GM19035 (cell line): ENCODE results near the gene TSKS.

Source experiments
- ATAC-seq: cut with Tn5 transposase; IDR thresholded peaks from one replicate; pipeline ENCODE4 v1.9.1; 2021; ENCODE audit not compliant: unreplicated experiment

The TSKS gene

GRCh38 chr19:49798574-49798973, 35.5 kb upstream of the TSKS start:
- ATAC-seq: no peak

DNA sequence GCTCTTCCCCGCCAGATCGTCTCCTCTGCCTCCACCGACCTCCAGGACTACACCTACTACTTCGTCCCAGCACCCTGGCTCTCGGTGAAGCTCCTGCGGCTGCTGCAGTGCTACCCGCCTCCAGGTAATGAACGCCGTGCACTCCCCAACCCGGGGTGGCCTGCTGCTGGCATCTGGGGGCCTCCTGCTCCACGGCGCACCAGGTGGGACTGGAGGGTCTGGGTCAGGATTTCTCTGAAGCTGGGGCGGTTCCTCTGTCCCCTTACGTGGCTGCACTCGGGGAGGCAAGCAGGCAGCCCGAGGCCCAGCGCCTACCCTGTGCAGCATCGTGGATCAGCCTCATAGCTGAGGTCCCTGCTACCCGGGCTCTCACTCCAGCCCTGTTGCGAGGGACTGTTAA, 32.5 kb upstream of the TSKS start:
- no peak for ATAC-seq

DNA sequence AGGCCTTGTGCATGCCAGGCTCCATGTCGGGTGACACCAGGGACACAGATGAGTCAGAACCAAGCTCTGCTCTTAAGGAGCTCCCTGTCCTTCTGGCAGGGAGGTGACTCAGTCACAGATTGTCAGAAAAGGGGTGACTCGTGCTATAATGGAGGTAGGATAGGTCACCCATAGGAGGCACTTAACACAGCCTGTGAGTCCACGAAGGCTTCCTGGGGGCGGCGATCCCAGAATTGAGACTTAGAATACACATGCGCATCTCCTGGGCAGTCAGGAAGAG, 30.4 kb upstream of the TSKS start:
- no peak for ATAC-seq

GRCh38 chr19:49792829-49793560, 29.9 kb upstream of the TSKS start:
- no peak for ATAC-seq

GRCh38 chr19:49791776-49792445, 28.8 kb upstream of the TSKS start:
- ATAC-seq: no peak

DNA sequence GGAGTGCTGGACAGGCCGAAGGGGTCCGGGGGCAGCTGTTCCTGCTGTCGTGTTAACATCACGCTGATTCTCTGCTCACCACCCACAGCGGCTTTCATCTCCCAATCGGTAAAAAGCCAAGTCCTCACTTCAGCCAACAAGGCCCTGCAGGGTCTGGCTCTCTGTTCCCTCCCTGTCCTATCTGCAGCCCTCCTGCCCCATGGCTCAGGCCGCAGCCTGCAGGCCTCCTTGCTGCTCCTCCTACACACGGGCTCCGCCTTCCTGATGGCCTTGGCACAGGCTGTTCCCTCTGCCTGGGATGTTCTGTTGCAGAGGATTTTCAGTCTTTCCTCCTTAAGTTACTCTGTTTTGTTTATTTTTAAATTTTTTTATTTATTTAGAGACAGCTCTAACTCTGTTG, 27.8 kb upstream of the TSKS start:
- no peak for ATAC-seq

DNA sequence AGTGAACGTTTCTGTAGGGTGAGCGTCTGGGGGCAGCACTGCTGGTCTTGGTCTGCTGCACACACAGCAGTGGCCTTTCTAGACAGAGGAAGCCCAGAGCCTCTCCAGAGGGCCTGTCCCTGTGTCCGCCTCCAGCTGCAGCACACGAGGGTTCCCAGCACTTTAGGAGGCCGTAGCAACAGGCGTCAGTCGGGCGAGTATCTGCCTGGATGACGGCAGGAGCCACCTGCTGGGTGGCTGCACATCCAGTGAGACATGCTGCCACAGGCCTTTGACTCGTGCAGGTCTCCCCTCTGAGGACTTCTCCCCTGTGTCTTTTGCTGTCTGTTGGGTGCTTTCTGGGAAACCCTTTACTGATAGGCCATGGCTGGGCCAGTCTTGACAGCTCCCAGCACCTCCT, 25.8 kb upstream of the TSKS start:
- ATAC-seq: no peak

- ATAC-seq: no peak
These were observed 24.6 kb upstream of the TSKS start for GRCh38 chr19:49787746-49788145.

- no peak for ATAC-seq
These were observed 23.3 kb upstream of the TSKS start for GRCh38 chr19:49786376-49786820.

DNA sequence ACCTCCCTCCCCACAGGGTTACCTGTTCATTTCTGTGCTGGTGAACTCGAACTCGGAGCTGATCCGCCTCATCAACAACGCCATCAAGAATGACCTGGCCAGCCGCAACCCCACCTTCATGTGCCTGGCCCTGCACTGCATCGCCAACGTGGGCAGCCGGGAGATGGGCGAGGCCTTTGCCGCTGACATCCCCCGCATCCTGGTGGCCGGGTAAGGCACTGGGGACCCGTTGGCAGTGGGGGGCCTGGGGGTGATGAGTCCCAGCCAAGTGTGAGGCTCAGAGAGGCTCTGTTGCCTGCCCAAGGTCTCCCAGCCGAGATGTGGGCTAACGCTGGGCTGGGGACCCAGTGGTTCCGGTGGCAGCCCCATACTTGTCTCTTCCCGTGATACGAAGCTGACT, 19.4 kb upstream of the TSKS start:
- no peak for ATAC-seq

DNA sequence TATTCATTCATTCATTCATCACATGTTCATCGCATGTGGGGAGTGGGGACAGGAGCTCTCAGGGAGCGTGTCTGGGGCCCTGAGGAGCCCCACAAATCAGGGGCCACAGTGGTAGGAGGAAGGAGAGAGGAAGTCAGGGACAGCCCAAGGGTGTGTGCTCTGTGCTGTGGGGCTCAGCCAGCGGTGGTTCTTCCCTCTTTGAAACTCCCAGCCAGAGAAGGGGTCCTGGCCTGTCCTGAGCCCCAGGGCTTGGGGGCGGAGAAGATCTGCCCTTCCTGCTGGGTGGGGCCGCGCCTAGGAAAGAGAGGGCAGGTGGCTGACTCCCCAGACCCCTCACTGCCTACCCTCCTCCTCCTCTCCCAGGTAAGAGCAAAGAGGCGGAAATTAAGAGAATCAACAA, 18.3 kb upstream of the TSKS start:
- no peak for ATAC-seq

GRCh38 chr19:49780861-49781260, 17.8 kb upstream of the TSKS start:
- no peak for ATAC-seq

- ATAC-seq: no peak
These were observed 16.8 kb upstream of the TSKS start for GRCh38 chr19:49779731-49780555.

DNA sequence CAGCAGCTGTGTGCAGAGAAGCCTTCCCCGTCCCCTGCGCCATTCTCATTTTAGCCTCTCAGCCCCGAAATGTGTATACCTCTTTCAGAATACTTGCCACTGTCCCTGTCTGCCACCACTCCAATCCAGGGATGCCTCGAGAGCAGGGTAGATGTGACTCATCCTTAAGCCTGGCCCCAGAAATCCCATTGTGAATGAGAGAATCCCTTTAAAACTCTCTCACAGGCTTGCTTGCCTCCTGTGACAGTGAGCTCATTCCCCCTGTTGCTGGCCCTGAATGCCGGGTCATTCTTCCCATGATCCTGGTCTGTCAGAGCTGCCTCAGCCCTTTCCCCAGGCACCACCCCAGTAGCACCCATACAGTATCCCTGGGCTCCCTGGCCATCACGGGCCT, 13.3 kb upstream of the TSKS start:
- no peak for ATAC-seq

DNA sequence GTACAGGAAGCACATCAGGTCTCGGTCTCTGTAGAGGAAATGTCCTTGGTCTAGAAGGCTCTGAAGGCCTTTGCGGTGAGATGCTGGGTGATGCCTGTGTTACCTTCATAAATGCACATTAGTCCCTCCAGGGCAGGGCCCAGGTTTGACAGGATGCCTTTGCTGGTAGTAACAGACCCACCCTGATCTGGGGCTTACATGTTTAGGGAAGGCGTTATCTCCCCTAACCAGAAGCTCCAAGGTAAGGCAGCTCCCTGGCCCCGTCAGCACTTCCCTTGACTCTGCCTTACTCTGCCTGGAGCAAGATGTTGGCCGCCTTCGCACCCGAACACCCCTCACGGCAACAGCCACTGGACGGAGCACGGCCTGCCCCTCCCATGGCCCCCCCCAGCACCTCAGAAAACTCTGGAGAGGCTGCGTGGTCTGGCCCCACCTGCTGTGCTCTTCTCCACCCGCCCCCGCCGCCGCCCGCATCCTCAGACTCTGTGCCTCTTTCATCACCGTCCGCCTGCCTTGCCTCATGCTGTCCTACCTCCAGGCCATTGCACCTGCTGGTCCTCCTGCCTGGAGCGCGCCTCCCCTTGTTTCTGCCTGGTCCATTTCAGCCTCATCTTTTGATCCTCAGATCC, 12.8 kb upstream of the TSKS start:
- no peak for ATAC-seq

DNA sequence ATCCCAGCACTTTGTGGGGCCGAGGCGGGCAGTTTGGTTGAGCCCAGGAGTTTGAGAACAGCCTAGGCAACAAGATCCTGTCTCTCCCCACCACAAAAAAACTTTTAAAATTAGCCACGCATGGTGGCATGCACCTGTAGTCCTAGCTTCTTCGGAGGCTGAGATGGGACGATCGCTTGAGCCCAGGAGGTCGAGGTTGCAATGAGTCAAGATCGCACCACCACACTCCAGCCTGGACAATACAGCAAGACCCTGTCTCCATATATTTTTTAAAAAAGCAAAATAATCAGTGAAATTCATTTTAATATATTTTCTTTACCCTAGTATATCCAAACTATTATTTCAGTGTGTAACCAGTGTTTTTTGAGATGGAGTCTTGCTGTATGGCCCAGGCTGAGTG, 11.9 kb upstream of the TSKS start:
- ATAC-seq: no peak

DNA sequence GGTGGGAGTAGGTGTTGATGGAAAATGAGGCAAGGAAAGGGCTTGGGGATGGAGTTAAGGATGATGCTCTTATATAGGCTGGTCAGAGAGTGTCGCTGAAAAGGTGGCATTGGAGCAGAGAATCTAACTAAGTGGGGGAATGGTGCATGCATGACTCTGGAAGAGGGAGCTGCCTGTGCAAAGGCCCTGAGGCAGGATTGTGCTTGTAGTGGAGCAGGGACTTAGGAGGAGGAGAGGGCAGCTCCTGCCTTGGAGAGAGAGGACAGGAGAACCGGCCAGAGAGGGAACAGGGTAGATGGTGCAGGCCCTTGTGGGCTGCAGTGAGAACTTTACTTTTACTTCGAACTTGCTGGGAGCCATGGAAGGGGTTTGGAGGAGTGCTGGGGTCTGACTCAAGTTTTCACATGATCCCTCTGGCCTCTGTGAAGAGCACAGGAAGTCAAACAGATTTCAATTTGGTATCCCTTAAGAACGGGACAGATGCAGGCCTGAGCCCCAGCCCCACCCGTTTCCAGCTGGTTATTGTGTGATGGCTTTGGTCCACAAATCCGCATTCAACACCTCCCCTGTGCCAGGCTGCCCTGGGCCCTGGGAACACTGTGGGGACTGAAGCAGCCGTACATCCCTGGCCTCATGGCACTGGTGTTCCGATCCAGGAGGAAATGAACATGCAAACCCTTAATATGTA, 10.7 kb upstream of the TSKS start:
- no peak for ATAC-seq

DNA sequence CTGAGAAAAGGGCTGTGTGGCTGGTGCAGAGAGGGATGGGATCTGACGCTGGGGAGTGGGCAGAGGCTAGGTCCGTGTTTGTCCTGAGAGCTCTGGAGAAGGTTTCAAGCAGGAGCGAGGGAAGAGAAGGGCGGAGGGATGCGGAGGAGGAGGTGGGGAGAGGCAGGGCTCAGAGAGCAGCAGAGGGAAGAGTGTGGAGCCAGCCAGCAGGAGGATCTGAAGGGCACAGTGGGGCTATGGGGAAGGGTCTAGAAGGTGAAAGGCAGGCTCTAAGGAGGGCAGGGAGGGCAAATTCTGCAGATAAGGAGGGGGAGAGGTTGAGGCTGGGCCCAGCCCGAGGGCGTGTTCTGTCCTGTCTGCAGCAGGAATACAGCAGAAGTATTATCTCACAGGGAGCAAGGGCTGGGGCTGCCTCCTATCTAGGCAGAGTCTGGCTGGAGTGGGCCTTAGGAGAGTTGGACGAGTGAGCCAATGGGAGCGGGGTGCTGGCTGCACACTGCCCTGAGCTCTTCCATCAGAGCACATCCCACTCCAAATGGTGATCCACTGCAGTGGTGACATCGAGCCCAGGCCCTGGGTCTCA, 9.8 kb upstream of the TSKS start:
- no peak for ATAC-seq

GRCh38 chr19:49771674-49772139, 8.6 kb upstream of the TSKS start:
- ATAC-seq: no peak

DNA sequence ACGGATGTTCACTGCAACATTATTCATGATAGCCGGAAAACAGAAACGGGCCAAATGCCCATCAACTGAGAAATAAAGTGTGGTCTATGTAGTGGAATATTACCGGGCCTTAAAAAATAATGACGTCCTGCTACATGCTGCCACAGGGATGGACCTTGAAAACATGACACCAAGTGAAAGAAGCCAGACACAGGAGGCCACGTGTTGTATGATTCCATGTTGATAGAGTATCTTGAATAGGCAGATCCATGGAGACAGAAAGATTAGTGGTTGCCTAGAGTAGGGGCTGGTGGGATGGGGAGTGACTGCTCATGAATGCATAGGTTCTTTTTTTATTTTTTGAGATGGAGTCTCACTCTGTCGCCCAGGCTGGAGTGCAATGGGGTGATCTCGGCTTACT, 7.4 kb upstream of the TSKS start:
- no peak for ATAC-seq
